ENCODE results near the gene YY1. TPM values are rescaled to one million over a fixed set of nuclear protein-coding genes. Genes with fewer than 3 reads are reported as not detected.
"Not testable (repeated sequence)": the region's sequence is repeated elsewhere in the genome, so short reads cannot be mapped to it uniquely, and the experiment has no call there.

Gene YY1
- total RNA-seq, 4 donors from 2014 or later = 39.3 to 48.7 (median 43.7) TPM

- no peaks in the 10 kb centered on the region for H3K36me3 ChIP-seq
- intact Hi-C loops (cut with DNase I; ENCODE audit: low total_unique reads) = loop anchor here (5.0 kb wide), 2 partner anchors 45 to 90 kb away; partner anchors contain the start of gene WDR25
- peak overlapping the region; percentile 60 to 98 (median 92) for H3K27ac ChIP-seq
- in situ Hi-C loops (cut with MboI; ENCODE audit: low sequenced_read_pairs in 4 of 4) = no loop called here
- no peaks in the 10 kb centered on the region for H3K9me3 ChIP-seq
- TF ChIP-seq CTCF (IDR thresholded peaks at IDR 0.05 in 4 of 5, conservative IDR thresholded peaks at IDR 0.05 in 1 of 5) (no peak), POLR2A (IDR thresholded peaks at IDR 0.05) (no peak)
- peaks cover 21 to 25% of the 10 kb centered on the region in 2 donors for H3K4me1 ChIP-seq
- DNase-seq (no peak), ATAC-seq (no peak)
- no peaks in the 10 kb centered on the region for H3K27me3 ChIP-seq
- H3K4me3 ChIP-seq = no peak overlapping the region
Measured at GRCh38 chr14:100287202-100287997, 48.5 kb downstream of the YY1 start.

GRCh38 chr14:100287998-100288295 is 49.0 kb downstream of the YY1 start:
- H3K4me3 ChIP-seq; H3K9me3 ChIP-seq; H3K36me3 ChIP-seq; in situ Hi-C loops (cut with MboI; ENCODE audit: low sequenced_read_pairs in 4 of 4); H3K27me3 ChIP-seq; ATAC-seq; DNase-seq: not testable (repeated sequence)
- intact Hi-C loops (cut with DNase I; ENCODE audit: low total_unique reads) = loop anchor here (5.0 kb wide), 2 partner anchors 46 to 89 kb away; partner anchors contain the start of gene WDR25
- H3K27ac ChIP-seq = peak overlapping the region in 2 of 4 donors; percentile 88 to 98
- peaks cover 21 to 25% of the 10 kb centered on the region in 2 donors for H3K4me1 ChIP-seq

GRCh38 chr14:100288382-100289185 is 49.6 kb downstream of the YY1 start:
- Histone ChIP-seq H3K27me3 (no peaks in the 10 kb centered on the region), H3K4me1 (peaks cover 21 to 25% of the 10 kb centered on the region in 2 donors), H3K4me3 (no peak overlapping the region), H3K9me3 (no peaks in the 10 kb centered on the region), H3K36me3 (no peaks in the 10 kb centered on the region), H3K27ac (peak overlapping the region in 1 of 4 donors; percentile 33)
- ATAC-seq (no peak), DNase-seq (no peak)
- intact Hi-C loops (cut with DNase I; ENCODE audit: low total_unique reads) (loop anchor here (5.0 kb wide), 2 partner anchors 46 to 89 kb away; partner anchors contain the start of gene WDR25), in situ Hi-C loops (cut with MboI; ENCODE audit: low sequenced_read_pairs in 4 of 4) (no loop called here)
- TF ChIP-seq CTCF (IDR thresholded peaks at IDR 0.05 in 4 of 5, conservative IDR thresholded peaks at IDR 0.05 in 1 of 5) (no peak), POLR2A (IDR thresholded peaks at IDR 0.05) (no peak)

GRCh38 chr14:100289916-100290606 is 51.1 kb downstream of the YY1 start:
- in situ Hi-C loops (cut with MboI; ENCODE audit: low sequenced_read_pairs in 4 of 4) = no loop called here
- ATAC-seq (no peak), DNase-seq (no peak)
- Histone ChIP-seq H3K27me3 (no peaks in the 10 kb centered on the region), H3K4me3 (no peak overlapping the region), H3K36me3 (no peaks in the 10 kb centered on the region), H3K27ac (no peak overlapping the region), H3K9me3 (no peaks in the 10 kb centered on the region), H3K4me1 (peaks cover 23 to 27% of the 10 kb centered on the region in 2 donors)
- TF ChIP-seq POLR2A (IDR thresholded peaks at IDR 0.05) (no peak), CTCF (IDR thresholded peaks at IDR 0.05 in 4 of 5, conservative IDR thresholded peaks at IDR 0.05 in 1 of 5) (no peak)
- intact Hi-C loops (cut with DNase I; ENCODE audit: low total_unique reads) = loop anchor here (5.0 kb wide), 2 partner anchors 48 to 87 kb away; partner anchors contain the start of gene WDR25
